Measurements from ENCODE around the gene PLGRKT. TPM values are rescaled to one million over a fixed set of nuclear protein-coding genes. Genes with fewer than 3 reads are reported as not detected.
"Not testable (repeated sequence)": the region's sequence is repeated elsewhere in the genome, so short reads cannot be mapped to it uniquely, and the experiment has no call there.

PLGRKT gene
- polyA plus RNA-seq, 4 donors, result 35.6 to 60.4 (median 54.9) TPM

DNA sequence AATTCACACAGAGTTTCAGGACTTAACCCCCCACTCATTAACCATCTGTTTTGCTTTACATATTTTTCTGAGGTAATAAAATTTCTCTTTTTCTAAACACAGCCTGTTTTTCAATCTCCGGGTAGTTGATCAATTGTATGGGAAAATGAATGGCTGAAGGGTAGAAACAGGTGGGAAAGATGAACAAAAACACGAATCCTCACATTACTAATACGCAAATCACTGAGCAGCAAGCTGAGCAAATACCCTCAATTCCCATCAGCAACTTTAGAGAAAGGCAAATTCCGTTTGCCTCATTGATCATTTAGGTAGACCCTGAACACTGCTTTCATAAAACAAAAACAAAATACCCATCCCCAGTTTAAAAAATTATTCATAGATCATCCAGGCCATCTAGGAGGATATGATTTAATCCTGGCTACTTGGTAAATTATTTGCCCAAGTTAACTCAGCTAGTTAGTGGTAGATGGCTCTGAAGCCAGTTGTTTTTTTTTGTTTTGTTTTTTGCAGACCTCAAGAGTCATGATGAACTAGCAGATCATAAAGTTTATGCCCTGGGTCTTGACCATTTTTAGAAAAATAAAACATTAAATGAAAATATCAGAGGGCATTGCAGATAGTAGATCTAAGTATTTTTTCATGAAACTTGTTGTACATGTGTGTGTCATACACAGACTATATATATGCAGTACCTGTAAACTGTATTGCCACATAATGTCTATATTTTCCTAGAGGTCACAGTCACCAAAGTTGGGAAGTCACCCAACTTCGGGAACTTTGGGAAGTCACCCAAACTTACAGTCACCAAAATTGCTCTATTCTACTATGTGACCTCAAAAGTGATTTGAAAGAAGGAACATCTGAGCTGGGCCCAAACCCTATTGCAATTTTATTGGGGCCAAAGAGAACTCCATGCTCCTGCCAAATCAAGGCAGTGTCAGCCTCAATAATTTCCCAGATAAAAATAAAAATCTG, 11.0 kb upstream of the PLGRKT start:
- Histone ChIP-seq H3K27me3 (ENCODE audit: control insufficient read depth in 3 of 3, insufficient read depth in 3 of 3, low read length in 3 of 3) (peaks cover 0 to 3% (median 0%) of the 10 kb centered on the region in 3 donors), H3K27ac (ENCODE audit: low read depth in 1 of 3, low read length in 2 of 3) (no peak overlapping the region), H3K4me1 (ENCODE audit: control insufficient read depth in 3 of 3, insufficient read depth in 2 of 3, low read depth in 1 of 3, low read length in 2 of 3) (no peaks in the 10 kb centered on the region), H3K9me3 (ENCODE audit: control insufficient read depth in 2 of 2, insufficient read depth in 1 of 2, low read depth in 1 of 2, low read length in 1 of 2) (no peaks in the 10 kb centered on the region), H3K36me3 (ENCODE audit: control insufficient read depth in 3 of 3, insufficient read depth in 2 of 3, low read depth in 1 of 3, low read length in 3 of 3) (no peaks in the 10 kb centered on the region), H3K4me3 (ENCODE audit: low read depth in 1 of 3, low read length in 3 of 3) (no peak overlapping the region)
- 87 to 92% (median 88%) methylated on average over 5 of the region's 5 CpGs for WGBS, 3 donors
- DNase-seq, result no peak
- FAIRE-seq, result no peak

DNA sequence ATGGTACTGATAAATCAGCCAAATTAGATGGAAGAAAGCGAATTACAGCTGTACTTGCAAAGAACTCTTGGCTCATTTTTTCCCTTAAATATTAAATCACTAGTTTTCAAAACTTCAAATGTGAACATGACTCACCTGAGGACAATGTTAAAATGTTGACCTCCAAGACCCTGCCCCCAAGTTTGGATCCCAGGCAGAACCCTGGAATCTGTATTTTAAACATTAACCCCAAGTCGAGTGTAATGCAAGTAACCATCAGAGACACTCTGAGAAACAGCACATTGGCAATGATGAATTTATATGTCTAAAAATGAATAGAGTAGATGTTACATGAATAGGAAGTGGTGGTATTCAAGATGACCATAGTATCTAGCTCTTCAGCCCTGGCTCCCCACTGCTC, 10.3 kb upstream of the PLGRKT start:
- H3K36me3 ChIP-seq (ENCODE audit: control insufficient read depth in 3 of 3, insufficient read depth in 2 of 3, low read depth in 1 of 3, low read length in 3 of 3), result no peaks in the 10 kb centered on the region
- FAIRE-seq, result no peak
- DNase-seq, result no peak
- peaks cover 0 to 3% (median 0%) of the 10 kb centered on the region in 3 donors for H3K27me3 ChIP-seq (ENCODE audit: control insufficient read depth in 3 of 3, insufficient read depth in 3 of 3, low read length in 3 of 3)
- no peak overlapping the region for H3K4me3 ChIP-seq (ENCODE audit: low read depth in 1 of 3, low read length in 3 of 3)
- no peak overlapping the region for H3K27ac ChIP-seq (ENCODE audit: low read depth in 1 of 3, low read length in 2 of 3)
- H3K9me3 ChIP-seq (ENCODE audit: control insufficient read depth in 2 of 2, insufficient read depth in 1 of 2, low read depth in 1 of 2, low read length in 1 of 2), result no peaks in the 10 kb centered on the region
- no peaks in the 10 kb centered on the region for H3K4me1 ChIP-seq (ENCODE audit: control insufficient read depth in 3 of 3, insufficient read depth in 2 of 3, low read depth in 1 of 3, low read length in 2 of 3)
- WGBS, 3 donors, result 87 to 88% (median 88%) methylated on average over 2 of the region's 2 CpGs

DNA sequence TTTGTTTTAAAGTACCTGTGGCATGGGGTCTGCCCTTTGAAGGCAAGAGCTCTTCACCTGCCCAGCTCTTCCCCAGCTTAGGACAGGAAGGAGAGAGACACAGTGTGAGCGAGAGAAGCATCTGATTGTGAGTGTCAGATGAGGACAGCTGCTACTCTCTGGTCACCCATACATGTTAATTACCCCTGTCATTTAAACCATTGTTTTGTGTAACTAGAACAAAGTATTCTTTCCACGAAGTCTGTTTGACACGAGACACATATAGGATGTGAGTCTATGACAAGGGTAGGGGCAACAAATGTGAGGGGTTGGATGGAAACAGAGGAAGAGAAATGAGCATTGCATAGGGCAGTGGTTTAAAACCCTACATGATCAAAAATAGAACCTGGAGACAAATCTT, 9.6 kb upstream of the PLGRKT start:
- FAIRE-seq (no peak), DNase-seq (no peak)
- Histone ChIP-seq H3K9me3 (ENCODE audit: control insufficient read depth in 2 of 2, insufficient read depth in 1 of 2, low read depth in 1 of 2, low read length in 1 of 2) (no peaks in the 10 kb centered on the region), H3K4me3 (ENCODE audit: low read depth in 1 of 3, low read length in 3 of 3) (no peak overlapping the region), H3K4me1 (ENCODE audit: control insufficient read depth in 3 of 3, insufficient read depth in 2 of 3, low read depth in 1 of 3, low read length in 2 of 3) (no peaks in the 10 kb centered on the region), H3K27ac (ENCODE audit: low read depth in 1 of 3, low read length in 2 of 3) (no peak overlapping the region), H3K27me3 (ENCODE audit: control insufficient read depth in 3 of 3, insufficient read depth in 3 of 3, low read length in 3 of 3) (peaks cover 0 to 3% (median 0%) of the 10 kb centered on the region in 3 donors), H3K36me3 (ENCODE audit: control insufficient read depth in 3 of 3, insufficient read depth in 2 of 3, low read depth in 1 of 3, low read length in 3 of 3) (no peaks in the 10 kb centered on the region)
- 78 to 86% (median 79%) methylated on average over 3 of the region's 3 CpGs for WGBS, 3 donors

DNA sequence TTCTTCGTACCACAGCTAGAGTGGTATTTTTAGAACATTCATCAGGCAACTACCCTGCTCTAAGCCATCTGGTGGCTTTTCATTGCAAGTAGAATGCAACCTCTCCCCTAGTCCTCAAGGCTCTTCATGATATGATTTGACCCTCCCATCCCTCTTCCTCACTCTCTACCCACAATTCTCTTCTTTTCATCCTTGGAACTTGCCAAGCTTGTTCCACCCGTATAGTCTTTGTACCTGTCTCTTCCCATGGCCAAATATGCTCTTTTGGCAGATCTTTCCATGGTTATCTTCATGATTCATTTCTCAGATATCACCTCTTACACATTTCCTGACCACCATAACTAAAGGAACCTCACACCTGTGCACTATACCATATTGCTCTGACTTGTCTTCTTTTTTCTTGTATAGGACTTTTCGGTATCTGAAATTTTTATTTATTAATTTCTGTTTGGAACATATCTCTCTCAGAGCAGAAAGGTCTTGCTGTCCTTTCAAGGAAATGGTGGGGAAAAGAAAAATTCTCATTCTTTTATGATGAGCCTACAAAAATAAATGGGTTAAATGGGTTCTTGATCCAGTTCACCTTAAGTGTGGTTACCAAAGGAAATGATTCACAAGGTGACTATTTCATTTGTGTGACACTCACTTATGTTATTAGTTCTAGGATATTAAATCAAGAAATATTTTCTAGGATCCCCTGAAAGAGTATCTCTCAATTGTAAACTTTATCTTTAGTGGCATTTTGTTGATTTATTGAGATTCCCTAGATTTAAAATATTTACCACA, 8.9 kb upstream of the PLGRKT start:
- no peaks in the 10 kb centered on the region for H3K9me3 ChIP-seq (ENCODE audit: control insufficient read depth in 2 of 2, insufficient read depth in 1 of 2, low read depth in 1 of 2, low read length in 1 of 2)
- H3K27ac ChIP-seq (ENCODE audit: low read depth in 1 of 3, low read length in 2 of 3), result no peak overlapping the region
- FAIRE-seq (no peak), DNase-seq (no peak)
- WGBS, 3 donors, result 71 to 82% (median 73%) methylated on average over 3 of the region's 3 CpGs
- H3K4me1 ChIP-seq (ENCODE audit: control insufficient read depth in 3 of 3, insufficient read depth in 2 of 3, low read depth in 1 of 3, low read length in 2 of 3), result no peaks in the 10 kb centered on the region
- peaks cover 0 to 3% (median 0%) of the 10 kb centered on the region in 3 donors for H3K27me3 ChIP-seq (ENCODE audit: control insufficient read depth in 3 of 3, insufficient read depth in 3 of 3, low read length in 3 of 3)
- H3K4me3 ChIP-seq (ENCODE audit: low read depth in 1 of 3, low read length in 3 of 3), result no peak overlapping the region
- H3K36me3 ChIP-seq (ENCODE audit: control insufficient read depth in 3 of 3, insufficient read depth in 2 of 3, low read depth in 1 of 3, low read length in 3 of 3), result no peaks in the 10 kb centered on the region

- Histone ChIP-seq H3K9me3 (ENCODE audit: control insufficient read depth in 2 of 2, insufficient read depth in 1 of 2, low read depth in 1 of 2, low read length in 1 of 2) (no peaks in the 10 kb centered on the region), H3K4me3 (ENCODE audit: low read depth in 1 of 3, low read length in 3 of 3) (no peak overlapping the region), H3K36me3 (ENCODE audit: control insufficient read depth in 3 of 3, insufficient read depth in 2 of 3, low read depth in 1 of 3, low read length in 3 of 3) (no peaks in the 10 kb centered on the region), H3K4me1 (ENCODE audit: control insufficient read depth in 3 of 3, insufficient read depth in 2 of 3, low read depth in 1 of 3, low read length in 2 of 3) (no peaks in the 10 kb centered on the region), H3K27ac (ENCODE audit: low read depth in 1 of 3, low read length in 2 of 3) (no peak overlapping the region), H3K27me3 (ENCODE audit: control insufficient read depth in 3 of 3, insufficient read depth in 3 of 3, low read length in 3 of 3) (peaks cover 0 to 5% (median 0%) of the 10 kb centered on the region in 3 donors)
- FAIRE-seq, result peak; percentile 83
- no peak for DNase-seq
These were observed 8.2 kb upstream of the PLGRKT start for GRCh38 chr9:5445886-5446285.

DNA sequence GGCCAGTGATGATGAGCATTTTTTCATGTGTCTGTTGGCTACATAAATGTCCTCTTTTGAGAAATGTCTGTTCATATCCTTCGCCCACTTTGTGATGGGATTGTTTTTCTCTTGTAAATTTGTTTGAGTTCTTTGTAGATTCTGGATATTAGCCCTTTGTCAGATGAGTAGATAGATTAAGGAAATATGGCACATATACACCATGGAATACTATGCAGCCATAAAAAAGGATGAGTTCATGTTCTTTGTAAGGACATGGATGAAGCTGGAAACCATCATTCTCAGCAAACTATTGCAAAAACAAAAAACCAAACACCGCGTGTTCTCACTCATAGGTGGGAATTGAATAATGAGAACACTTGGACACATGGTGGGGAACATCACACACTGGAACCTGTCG, 7.4 kb upstream of the PLGRKT start:
- H3K4me1 ChIP-seq (ENCODE audit: control insufficient read depth in 3 of 3, insufficient read depth in 2 of 3, low read depth in 1 of 3, low read length in 2 of 3); H3K4me3 ChIP-seq (ENCODE audit: low read depth in 1 of 3, low read length in 3 of 3); H3K9me3 ChIP-seq (ENCODE audit: control insufficient read depth in 2 of 2, insufficient read depth in 1 of 2, low read depth in 1 of 2, low read length in 1 of 2); H3K27me3 ChIP-seq (ENCODE audit: control insufficient read depth in 3 of 3, insufficient read depth in 3 of 3, low read length in 3 of 3); DNase-seq; H3K36me3 ChIP-seq (ENCODE audit: control insufficient read depth in 3 of 3, insufficient read depth in 2 of 3, low read depth in 1 of 3, low read length in 3 of 3); FAIRE-seq; H3K27ac ChIP-seq (ENCODE audit: low read depth in 1 of 3, low read length in 2 of 3): not testable (repeated sequence)
- 91% methylated on average over 4 of the region's 4 CpGs for WGBS, 3 donors

- Histone ChIP-seq H3K27me3 (ENCODE audit: control insufficient read depth in 3 of 3, insufficient read depth in 3 of 3, low read length in 3 of 3) (peaks cover 0 to 6% (median 0%) of the 10 kb centered on the region in 3 donors), H3K27ac (ENCODE audit: low read depth in 1 of 3, low read length in 2 of 3) (no peak overlapping the region), H3K36me3 (ENCODE audit: control insufficient read depth in 3 of 3, insufficient read depth in 2 of 3, low read depth in 1 of 3, low read length in 3 of 3) (no peaks in the 10 kb centered on the region), H3K4me3 (ENCODE audit: low read depth in 1 of 3, low read length in 3 of 3) (no peak overlapping the region), H3K9me3 (ENCODE audit: control insufficient read depth in 2 of 2, insufficient read depth in 1 of 2, low read depth in 1 of 2, low read length in 1 of 2) (no peaks in the 10 kb centered on the region), H3K4me1 (ENCODE audit: control insufficient read depth in 3 of 3, insufficient read depth in 2 of 3, low read depth in 1 of 3, low read length in 2 of 3) (no peaks in the 10 kb centered on the region)
- 77 to 83% (median 78%) methylated on average over 2 of the region's 2 CpGs for WGBS, 3 donors
- DNase-seq (no peak), FAIRE-seq (no peak)
These were observed 6.1 kb upstream of the PLGRKT start for GRCh38 chr9:5443850-5444249.

- FAIRE-seq, result no peak
- no peaks in the 10 kb centered on the region for H3K9me3 ChIP-seq (ENCODE audit: control insufficient read depth in 2 of 2, insufficient read depth in 1 of 2, low read depth in 1 of 2, low read length in 1 of 2)
- H3K27me3 ChIP-seq (ENCODE audit: control insufficient read depth in 3 of 3, insufficient read depth in 3 of 3, low read length in 3 of 3), result peaks cover 0 to 6% (median 0%) of the 10 kb centered on the region in 3 donors
- no peaks in the 10 kb centered on the region for H3K36me3 ChIP-seq (ENCODE audit: control insufficient read depth in 3 of 3, insufficient read depth in 2 of 3, low read depth in 1 of 3, low read length in 3 of 3)
- no peak overlapping the region for H3K4me3 ChIP-seq (ENCODE audit: low read depth in 1 of 3, low read length in 3 of 3)
- WGBS, 3 donors, result 35 to 49% (median 48%) methylated on average over 2 of the region's 2 CpGs
- H3K27ac ChIP-seq (ENCODE audit: low read depth in 1 of 3, low read length in 2 of 3), result no peak overlapping the region
- peaks cover 0 to 3% (median 3%) of the 10 kb centered on the region in 3 donors for H3K4me1 ChIP-seq (ENCODE audit: control insufficient read depth in 3 of 3, insufficient read depth in 2 of 3, low read depth in 1 of 3, low read length in 2 of 3)
- DNase-seq, result peak; percentile 66 to 75
These were observed 4.8 kb upstream of the PLGRKT start for GRCh38 chr9:5442400-5443011.
